Kidney epithelial cell (primary cell): ENCODE measurements around the gene MOB1B. TPM values are rescaled to one million over a fixed set of nuclear protein-coding genes. Genes with fewer than 3 reads are reported as not detected.
"Not testable (repeated sequence)": the region's sequence is repeated elsewhere in the genome, so short reads cannot be mapped to it uniquely, and the experiment has no call there.

Experiments used
- DNase-seq: peaks from one replicate; pipeline ENCODE4 v3.0.0-alpha.2; 2010; ENCODE audit warnings: low read depth
- H3K27me3 ChIP-seq: 2 replicates; pipeline ENCODE4 v1.6.0; 2011; ENCODE audit warnings: low read length; ENCODE audit not compliant: control insufficient read depth, insufficient read depth
- H3K36me3 ChIP-seq: 2 replicates; pipeline ENCODE4 v1.5.1; 2011; ENCODE audit warnings: low read length; ENCODE audit not compliant: control insufficient read depth, insufficient read depth
- H3K4me3 ChIP-seq: 2 replicates; pipeline ENCODE4 v1.5.1; 2011; ENCODE audit warnings: low read depth, mild to moderate bottlenecking, control low read depth, low read length
- total RNA-seq: library from RNA; depleted of rRNA; stranded (reverse); fragments of >200 nt; gene quantifications from 2 replicates; pipeline ENCODE4 v1.2.3, GENCODE V29; 2015
- TF ChIP-seq, protein P1 (sequence below): IDR thresholded peaks from 2 replicates; pipeline ENCODE4 v1.5.1; 2011; ENCODE audit warnings: mild to moderate bottlenecking, moderate library complexity, low read length, control low read depth, inconsistent platforms; ENCODE audit not compliant: insufficient read depth, poor library complexity, severe bottlenecking

The MOB1B gene
- total RNA-seq, 1 donor from 2014 or later = 19.4 TPM

DNA sequence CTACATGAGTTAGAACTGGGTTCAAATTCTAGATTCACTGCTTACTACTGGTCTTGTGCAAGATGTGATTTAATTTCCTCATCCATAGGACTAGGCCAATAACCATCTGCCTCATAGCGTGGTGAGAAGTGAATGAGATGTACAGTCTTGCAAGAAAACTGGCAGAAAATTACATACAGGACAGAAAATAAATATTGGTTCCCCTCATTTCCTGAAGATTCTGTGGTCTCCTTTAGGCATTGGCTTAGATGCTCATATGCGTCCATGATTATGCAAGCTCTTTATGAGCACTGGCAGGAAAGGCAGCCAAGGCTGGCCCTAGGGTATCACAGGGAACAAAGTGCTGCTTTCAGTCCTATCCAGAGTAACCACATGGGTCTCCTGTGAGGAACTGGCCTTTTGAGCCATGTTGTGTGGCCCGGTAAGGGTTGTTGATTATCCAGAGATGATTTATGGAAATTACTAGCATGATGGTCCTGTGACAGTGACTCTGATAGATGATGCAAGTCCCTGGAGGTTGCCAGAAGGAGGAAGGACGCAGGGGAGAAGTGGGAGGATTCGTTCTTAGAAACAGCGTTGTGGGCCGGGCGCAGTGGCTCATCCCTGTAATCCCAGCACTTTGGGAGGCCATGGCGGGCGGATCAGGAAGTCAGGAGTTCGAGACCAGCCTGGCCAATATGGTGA lies 9.9 kb upstream of the MOB1B start:
- no peaks in the 10 kb centered on the region for H3K27me3 ChIP-seq
- TF ChIP-seq, protein P1, sequence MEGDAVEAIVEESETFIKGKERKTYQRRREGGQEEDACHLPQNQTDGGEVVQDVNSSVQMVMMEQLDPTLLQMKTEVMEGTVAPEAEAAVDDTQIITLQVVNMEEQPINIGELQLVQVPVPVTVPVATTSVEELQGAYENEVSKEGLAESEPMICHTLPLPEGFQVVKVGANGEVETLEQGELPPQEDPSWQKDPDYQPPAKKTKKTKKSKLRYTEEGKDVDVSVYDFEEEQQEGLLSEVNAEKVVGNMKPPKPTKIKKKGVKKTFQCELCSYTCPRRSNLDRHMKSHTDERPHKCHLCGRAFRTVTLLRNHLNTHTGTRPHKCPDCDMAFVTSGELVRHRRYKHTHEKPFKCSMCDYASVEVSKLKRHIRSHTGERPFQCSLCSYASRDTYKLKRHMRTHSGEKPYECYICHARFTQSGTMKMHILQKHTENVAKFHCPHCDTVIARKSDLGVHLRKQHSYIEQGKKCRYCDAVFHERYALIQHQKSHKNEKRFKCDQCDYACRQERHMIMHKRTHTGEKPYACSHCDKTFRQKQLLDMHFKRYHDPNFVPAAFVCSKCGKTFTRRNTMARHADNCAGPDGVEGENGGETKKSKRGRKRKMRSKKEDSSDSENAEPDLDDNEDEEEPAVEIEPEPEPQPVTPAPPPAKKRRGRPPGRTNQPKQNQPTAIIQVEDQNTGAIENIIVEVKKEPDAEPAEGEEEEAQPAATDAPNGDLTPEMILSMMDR = no peak
- DNase-seq = no peak
- H3K36me3 ChIP-seq = no peaks in the 10 kb centered on the region
- H3K4me3 ChIP-seq = no peak overlapping the region

DNA sequence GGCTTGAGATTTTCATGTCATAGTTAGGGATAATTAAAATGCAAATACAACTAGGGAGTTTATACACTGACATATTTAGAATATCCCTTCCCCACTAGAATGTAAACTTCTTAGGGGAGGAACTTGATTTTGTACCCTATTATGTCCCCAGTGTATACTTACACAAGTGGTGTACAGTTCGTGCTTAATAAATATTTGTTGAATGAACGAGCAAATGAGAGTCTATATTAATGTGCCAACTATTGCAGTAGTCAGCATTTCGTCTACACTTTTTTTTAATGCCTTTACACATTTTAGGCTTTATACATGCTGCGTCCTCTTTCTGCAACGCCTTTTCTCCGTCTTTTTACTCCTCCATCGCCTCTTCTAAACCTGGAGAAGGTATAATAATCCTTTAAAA lies 8.4 kb upstream of the MOB1B start:
- Histone ChIP-seq H3K4me3 (no peak overlapping the region), H3K36me3 (no peaks in the 10 kb centered on the region), H3K27me3 (no peaks in the 10 kb centered on the region)
- TF ChIP-seq, protein P1 = no peak
- no peak for DNase-seq

DNA sequence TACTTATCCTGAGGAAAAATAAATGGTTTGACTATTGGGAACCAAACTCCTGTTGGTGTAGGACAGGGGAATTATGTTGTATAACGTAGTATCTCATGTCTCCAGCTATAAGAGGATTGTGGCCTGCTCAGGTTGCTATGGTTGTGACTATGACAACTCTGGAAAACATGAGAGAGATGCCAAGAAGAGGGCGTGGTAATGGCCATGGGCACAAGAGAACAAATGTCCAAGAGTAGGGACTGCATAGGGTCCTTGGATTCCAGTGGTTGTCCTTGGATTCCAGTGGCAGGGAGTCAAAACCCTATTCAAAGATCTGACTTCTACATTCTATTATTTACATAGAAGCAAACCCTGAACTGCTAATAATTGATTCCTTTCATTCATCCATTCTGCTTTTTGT lies 6.8 kb upstream of the MOB1B start:
- no peak for DNase-seq
- H3K4me3 ChIP-seq = no peak overlapping the region
- no peaks in the 10 kb centered on the region for H3K36me3 ChIP-seq
- TF ChIP-seq, protein P1 = no peak
- H3K27me3 ChIP-seq = no peaks in the 10 kb centered on the region

DNA sequence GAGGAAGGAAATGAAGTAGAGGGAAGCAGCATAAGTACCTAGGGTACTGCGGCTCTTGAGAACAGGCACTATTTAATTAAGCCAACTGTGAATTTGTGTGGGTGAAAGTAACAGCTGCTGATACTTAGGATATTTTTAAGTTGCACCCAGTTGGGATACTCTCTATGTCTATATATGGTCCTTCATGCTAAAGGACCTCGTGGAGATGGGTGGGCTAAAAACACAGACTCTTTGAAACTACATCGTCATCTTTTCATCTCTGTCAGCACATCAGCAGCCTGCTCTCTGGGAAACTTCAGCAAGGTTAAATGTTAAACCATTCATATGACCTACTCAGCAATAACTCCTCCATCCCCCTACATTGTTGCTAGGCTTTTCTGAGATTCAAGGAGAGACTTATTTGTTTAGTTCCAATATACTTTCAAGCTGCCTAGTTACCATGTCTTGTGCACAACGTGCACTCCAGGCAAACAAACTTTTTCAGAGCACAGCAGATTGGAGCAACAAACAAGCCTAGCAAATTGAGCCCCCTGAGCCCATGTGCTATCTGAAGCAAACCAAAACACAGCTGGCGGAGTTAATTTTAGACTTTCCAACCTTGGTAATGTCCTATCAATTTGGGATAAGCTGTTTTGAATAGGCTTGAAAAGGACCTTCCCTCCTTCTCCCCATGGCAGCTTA lies 6.2 kb upstream of the MOB1B start:
- no peaks in the 10 kb centered on the region for H3K27me3 ChIP-seq
- TF ChIP-seq, protein P1 = no peak
- no peak overlapping the region for H3K4me3 ChIP-seq
- H3K36me3 ChIP-seq = no peaks in the 10 kb centered on the region
- DNase-seq = peak; percentile 26

DNA sequence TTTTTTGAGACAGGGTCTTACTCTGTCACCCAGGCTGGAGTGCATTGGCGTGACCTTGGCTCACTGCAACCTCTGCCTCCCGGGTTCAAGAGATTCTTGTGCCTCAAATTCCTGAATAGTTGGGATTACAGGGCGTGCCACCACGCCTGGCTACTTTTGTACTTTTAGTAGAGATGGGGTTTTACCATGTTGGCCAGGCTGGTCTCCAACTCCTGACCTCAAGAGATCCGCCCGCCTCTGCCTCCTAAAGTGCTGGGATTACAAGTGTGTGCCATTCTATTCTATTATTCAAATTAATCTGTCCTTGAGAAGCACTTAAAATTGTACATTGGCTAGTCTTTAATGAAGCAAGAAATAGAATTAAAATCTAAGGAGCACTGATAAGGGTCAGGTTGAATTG lies 3.6 kb upstream of the MOB1B start:
- H3K4me3 ChIP-seq, H3K36me3 ChIP-seq, H3K27me3 ChIP-seq, DNase-seq: not testable (repeated sequence)

DNA sequence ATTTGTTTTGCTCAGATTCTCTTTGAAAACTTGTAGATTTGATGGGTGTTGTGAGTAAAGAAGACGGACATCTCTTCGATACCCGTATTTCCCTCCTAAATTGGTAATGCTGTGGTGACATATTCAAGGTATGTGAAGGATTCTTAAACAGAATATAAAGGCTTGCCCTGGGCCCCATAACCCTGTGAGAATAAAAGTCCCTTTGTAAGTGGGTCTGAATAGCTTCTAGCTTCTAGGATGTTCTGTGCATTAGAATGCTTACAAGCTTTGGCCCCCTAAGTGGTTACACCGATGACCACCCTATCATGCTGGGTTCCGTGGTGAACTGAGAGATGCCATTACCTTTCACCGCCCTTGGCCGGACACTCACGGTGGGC lies 574 bp upstream of the MOB1B start:
- no peaks in the 10 kb centered on the region for H3K36me3 ChIP-seq
- no peaks in the 10 kb centered on the region for H3K27me3 ChIP-seq
- no peak for DNase-seq
- H3K4me3 ChIP-seq = peak overlapping the region; percentile 75
- TF ChIP-seq, protein P1 = no peak
